HCT116 (cell line): ENCODE results near the gene RBM12. TPM values are rescaled to one million over a fixed set of nuclear protein-coding genes. Genes with fewer than 3 reads are reported as not detected.
A peak's percentile ranks its signal among the peaks of the same experiment; 100 is the strongest.

Experiments used
- ATAC-seq: fragments of 200-7000 bp; cut with Tn5 transposase; 2 replicates; pipeline ENCODE4 v1.9.1; 2020; ENCODE audit warnings: mild to moderate bottlenecking, moderate library complexity
- BruUV-seq: library from RNA; stranded (reverse); fragments of 400-500 nt; replicated peaks from 2 replicates; lab custom pipeline; 2021; lab: Mats Ljungman, UMichigan
- CTCF ChIA-PET: fragments of 300-600 bp; sonication (Branson Sonifier 250); formaldehyde crosslinking; loops from one replicate; lab custom pipeline; 2021; ENCODE audit warnings: antibody characterized with exemption; lab: Charles Lee
- POLR2A ChIA-PET: fragments of 300-600, 350-600 bp; sonication (Branson Sonifier 250); formaldehyde crosslinking; loops from one replicate; lab custom pipeline; 2021; ENCODE audit warnings: antibody characterized with exemption; lab: Charles Lee
- RAD21 ChIA-PET, 2 experiments: fragments of 300-600 bp; sonication (Branson Sonifier 250); formaldehyde crosslinking; loops; one replicate each; lab custom pipeline; 2023; ENCODE audit warnings: low total read pairs in 2 of 2; ENCODE audit not compliant: uncharacterized antibody in 2 of 2, unreplicated experiment in 2 of 2, low non-redundant PET in 1 of 2; lab: Charles Lee
- DNase-seq: peaks from one replicate; pipeline ENCODE4 v3.0.0-alpha.2; 2010; ENCODE audit warnings: low read depth, low spot score
- H2AFZ ChIP-seq: fragments of 200-600 bp; shearing (Covaris generic), sonication (generic); 2 replicates; pipeline ENCODE4 v1.6.1; 2017; ENCODE audit warnings: low read depth, mixed run types, mixed read lengths, antibody characterized with exemption, low read length; ENCODE audit not compliant: poor library complexity, severe bottlenecking
- H3K27ac ChIP-seq: 2 replicates; pipeline ENCODE4 v1.5.1; 2012; ENCODE audit warnings: low read depth, low read length
- H3K27me3 ChIP-seq: fragments of 200-600 bp; sonication (generic); 2 replicates; pipeline ENCODE4 v1.6.1; 2016; ENCODE audit warnings: mixed run types, low read length, mixed read lengths; ENCODE audit not compliant: insufficient read depth
- H3K36me3 ChIP-seq, 2 experiments: fragments of 200-500 bp in 1 of 2; fragments of 200-600 bp in 1 of 2; sonication (Bioruptor generic) in 1 of 2; sonication (generic) in 1 of 2; 2 replicates each; pipeline versions ENCODE4 v1.5.1 to v1.6.1; 2014 to 2016; ENCODE audit warnings: low read length in 2 of 2, inconsistent platforms in 1 of 2, mixed read lengths in 1 of 2, mixed run types in 1 of 2; ENCODE audit not compliant: insufficient read depth in 2 of 2, control insufficient read depth in 1 of 2
- H3K4me1 ChIP-seq, 2 experiments: fragments of 200-600 bp in 1 of 2; sonication (generic) in 1 of 2; 2 replicates each; pipeline versions ENCODE4 v1.5.1 to v1.6.1; 2012 to 2017; ENCODE audit warnings: low read length in 2 of 2, inconsistent platforms in 1 of 2, mild to moderate bottlenecking in 1 of 2, mixed read lengths in 1 of 2, mixed run types in 1 of 2, moderate library complexity in 1 of 2; ENCODE audit not compliant: insufficient read depth in 2 of 2, control insufficient read depth in 1 of 2
- H3K4me2 ChIP-seq: fragments of 200-600 bp; sonication (generic); 2 replicates; pipeline ENCODE4 v1.6.1; 2017; ENCODE audit warnings: mixed run types, low read length, mixed read lengths
- H3K4me3 ChIP-seq, 2 experiments: fragments of 200-600 bp in 1 of 2; sonication (generic) in 1 of 2; replicated peaks in 1 of 2; 2 replicates each; pipeline ENCODE4 v1.5.1; 2011 to 2016; ENCODE audit warnings: low read length in 2 of 2, control low read depth in 1 of 2, low read depth in 1 of 2, mild to moderate bottlenecking in 1 of 2, mixed read lengths in 1 of 2, mixed run types in 1 of 2
- H3K79me2 ChIP-seq: fragments of 200-600 bp; sonication (generic); 2 replicates; pipeline ENCODE4 v1.6.1; 2017; ENCODE audit warnings: mild to moderate bottlenecking, mixed run types, low read length, moderate library complexity, mixed read lengths; ENCODE audit not compliant: insufficient read depth
- H3K9ac ChIP-seq: fragments of 200-600 bp; sonication (generic); 2 replicates; pipeline ENCODE4 v1.6.1; 2016; ENCODE audit warnings: low read length, mixed read lengths
- H3K9me2 ChIP-seq: fragments of 200-600 bp; sonication (generic), shearing (Covaris generic); 2 replicates; pipeline ENCODE4 v1.6.1; 2017; ENCODE audit warnings: mixed run types, mild to moderate bottlenecking, moderate library complexity; ENCODE audit not compliant: insufficient read depth
- H3K9me3 ChIP-seq, 2 experiments: fragments of 200-500 bp in 1 of 2; fragments of 200-600 bp in 1 of 2; sonication (Bioruptor generic) in 1 of 2; sonication (generic) in 1 of 2; 2 replicates each; pipeline ENCODE4 v1.6.1; 2014 to 2017; ENCODE audit warnings: low read length in 2 of 2, mixed read lengths in 2 of 2, inconsistent platforms in 1 of 2, low read depth in 1 of 2, mild to moderate bottlenecking in 1 of 2, mixed run types in 1 of 2, moderate library complexity in 1 of 2; ENCODE audit not compliant: control insufficient read depth in 1 of 2, insufficient read depth in 1 of 2
- H4K20me1 ChIP-seq: fragments of 200-600 bp; sonication (generic), shearing (Covaris generic); 2 replicates; pipeline ENCODE4 v1.6.1; 2017; ENCODE audit warnings: mixed run types, mild to moderate bottlenecking, moderate library complexity; ENCODE audit not compliant: insufficient read depth
- CBX3 ChIP-seq: IDR thresholded peaks from 2 replicates; pipeline ENCODE4 v1.6.1; 2012; ENCODE audit warnings: low read depth
- CTCF ChIP-seq, 3 experiments: fragments of 200-600 bp in 1 of 3; sonication (generic) in 1 of 3; IDR thresholded peaks in 2 of 3; conservative IDR thresholded peaks in 1 of 3; 2 replicates each; pipeline ENCODE4 v1.5.1; 2012 to 2017; ENCODE audit warnings: low read depth in 2 of 3, low read length in 2 of 3, antibody characterized with exemption in 1 of 3, borderline replicate concordance in 1 of 3, control low read depth in 1 of 3, mild to moderate bottlenecking in 1 of 3, mixed read lengths in 1 of 3, mixed run types in 1 of 3, moderate library complexity in 1 of 3; ENCODE audit not compliant: insufficient read depth in 1 of 3
- EZH2 ChIP-seq: fragments of 200-600 bp; sonication (generic); IDR thresholded peaks from 2 replicates; pipeline ENCODE4 v1.6.1; 2017; ENCODE audit warnings: antibody characterized with exemption, mixed run types
- POLR2A ChIP-seq: IDR thresholded peaks from 2 replicates; pipeline ENCODE4 v1.7.0; 2011; ENCODE audit warnings: borderline replicate concordance; ENCODE audit not compliant: insufficient read depth, insufficient read length; ENCODE audit errors: extremely low read depth
- POLR2AphosphoS5 ChIP-seq: IDR thresholded peaks from 2 replicates; pipeline ENCODE4 v1.6.1; 2011; ENCODE audit warnings: mild to moderate bottlenecking, low read depth, low read length, moderate library complexity
- RAD21 ChIP-seq: IDR thresholded peaks from 2 replicates; pipeline ENCODE4 v1.6.1; 2012; ENCODE audit warnings: low read depth, mild to moderate bottlenecking
- SIN3A ChIP-seq: IDR thresholded peaks from 2 replicates; pipeline ENCODE4 v1.6.1; 2012; ENCODE audit warnings: low read depth
- SP1 ChIP-seq: IDR thresholded peaks from 2 replicates; pipeline ENCODE4 v1.6.1; 2012; ENCODE audit warnings: low read depth
- TCF7L2 ChIP-seq: IDR thresholded peaks from 2 replicates; pipeline ENCODE4 v1.7.0; 2011; ENCODE audit warnings: borderline replicate concordance, inconsistent platforms; ENCODE audit not compliant: insufficient read depth, insufficient read length; ENCODE audit errors: extremely low read depth
- ZFX ChIP-seq: fragments of 450-650 bp; IDR thresholded peaks from 2 replicates; pipeline ENCODE4 v1.6.1; 2017
- intact Hi-C: fragments of 100-400 bp; cut with micrococcal nuclease; formaldehyde crosslinking; loops from 2 replicates; pipeline ENCODE4 v1.10.0; 2022
- total RNA-seq: library from RNA; stranded (reverse); gene quantifications from one replicate; pipeline ENCODE4 v1.2.1, GENCODE V29; 2021; ENCODE audit not compliant: unreplicated experiment

Gene RBM12
- total RNA-seq, 1 experiment from 2014 or later: 110 TPM

GRCh38 chr20:35607003-35607735 is 57.5 kb downstream of the RBM12 start (continued):
- TF ChIP-seq EZH2 (no peak), POLR2A (no peak), TCF7L2 (no peak), ZFX (no peak)

- Histone ChIP-seq H3K36me3 (no peaks in the 10 kb centered on the region), H3K4me2 (no peak overlapping the region), H3K4me3 (no peak overlapping the region), H2AFZ (no peak overlapping the region), H3K9ac (no peak overlapping the region), H3K79me2 (no peaks in the 10 kb centered on the region), H3K4me1 (peaks cover 24 to 41% of the 10 kb centered on the region in 2 experiments), H3K27ac (no peak overlapping the region), H3K9me2 (no peaks in the 10 kb centered on the region), H3K27me3 (no peaks in the 10 kb centered on the region), H4K20me1 (no peaks in the 10 kb centered on the region), H3K9me3 (no peaks in the 10 kb centered on the region)
- DNase-seq (no peak), ATAC-seq (no peak)
- ChIA-PET POLR2A (no interaction called here), RAD21 (interaction anchor here in 1 of 2 experiments (0.7 kb wide), 1 partner anchor 55 kb away, joined by 3 read pairs; no protein-coding TSS in a partner anchor), CTCF (interaction anchor here (2.1 kb wide), 1 partner anchor 13 kb away, joined by 10 read pairs; no protein-coding TSS in a partner anchor)
- no peak for TF ChIP-seq POLR2AphosphoS5
- TF ChIP-seq POLR2A: no peak
- no peak for TF ChIP-seq SP1
- TF ChIP-seq TCF7L2: no peak
- intact Hi-C loops: loop anchor here (5.0 kb wide), 1 partner anchor 59 kb away; no protein-coding TSS in a partner anchor
- BruUV-seq: no TSS peak
Measured at GRCh38 chr20:35606127-35606526, 58.6 kb downstream of the RBM12 start.

GRCh38 chr20:35604449-35604747 is 60.3 kb downstream of the RBM12 start:
- no peaks in the 10 kb centered on the region for H3K79me2 ChIP-seq
- ATAC-seq (peak; percentile 73), DNase-seq (no peak)
- H4K20me1 ChIP-seq: no peaks in the 10 kb centered on the region
- TF ChIP-seq POLR2AphosphoS5 (no peak), CBX3 (no peak), CTCF (IDR thresholded peaks at IDR 0.05 in 2 of 3, conservative IDR thresholded peaks at IDR 0.05 in 1 of 3; ENCODE audit: borderline replicate concordance in 1 of 3, insufficient read depth in 1 of 3, low read depth in 2 of 3, low read length in 2 of 3) (peak in 2 of 3 experiments; percentile 62 to 70; a peak in 4 of 6 replicates), RAD21 (peak; percentile 41), SIN3A (no peak)
- H3K36me3 ChIP-seq: no peaks in the 10 kb centered on the region
- ChIA-PET RAD21 (no interaction called here), POLR2A (interaction anchor here (1.0 to 1.5 kb wide), 2 partner anchors 11 to 13 kb away, joined by 3 to 4 read pairs; partner anchors contain the start of gene SPAG4), CTCF (interaction anchor here (0.9 to 2.1 kb wide), 5 partner anchors 8 to 343 kb away, joined by 3 to 10 read pairs (median 3); no protein-coding TSS in a partner anchor)
- BruUV-seq: no TSS peak
- no peaks in the 10 kb centered on the region for H3K9me3 ChIP-seq
- H3K27me3 ChIP-seq: no peaks in the 10 kb centered on the region
- no peak overlapping the region for H2AFZ ChIP-seq
- H3K4me2 ChIP-seq: no peak overlapping the region
- intact Hi-C loops: loop anchor here (2.0 kb wide), 1 partner anchor 94 kb away; no protein-coding TSS in a partner anchor
- no peak overlapping the region for H3K9ac ChIP-seq
- H3K4me1 ChIP-seq: peaks cover 24 to 34% of the 10 kb centered on the region in 2 experiments
- no peaks in the 10 kb centered on the region for H3K9me2 ChIP-seq
- no peak overlapping the region for H3K27ac ChIP-seq
- H3K4me3 ChIP-seq: no peak overlapping the region
